Activated T-cell treated with anti-CD3 and anti-CD28 coated beads for 4 hours (primary cell): Measurements from ENCODE around the gene BCL2L13.
"Not testable (repeated sequence)": the region's sequence is repeated elsewhere in the genome, so short reads cannot be mapped to it uniquely, and the experiment has no call there.

Source experiments
- DNase-seq: peaks from one replicate; pipeline ENCODE4 v3.0.0-alpha.2; 2020

The BCL2L13 gene

DNA sequence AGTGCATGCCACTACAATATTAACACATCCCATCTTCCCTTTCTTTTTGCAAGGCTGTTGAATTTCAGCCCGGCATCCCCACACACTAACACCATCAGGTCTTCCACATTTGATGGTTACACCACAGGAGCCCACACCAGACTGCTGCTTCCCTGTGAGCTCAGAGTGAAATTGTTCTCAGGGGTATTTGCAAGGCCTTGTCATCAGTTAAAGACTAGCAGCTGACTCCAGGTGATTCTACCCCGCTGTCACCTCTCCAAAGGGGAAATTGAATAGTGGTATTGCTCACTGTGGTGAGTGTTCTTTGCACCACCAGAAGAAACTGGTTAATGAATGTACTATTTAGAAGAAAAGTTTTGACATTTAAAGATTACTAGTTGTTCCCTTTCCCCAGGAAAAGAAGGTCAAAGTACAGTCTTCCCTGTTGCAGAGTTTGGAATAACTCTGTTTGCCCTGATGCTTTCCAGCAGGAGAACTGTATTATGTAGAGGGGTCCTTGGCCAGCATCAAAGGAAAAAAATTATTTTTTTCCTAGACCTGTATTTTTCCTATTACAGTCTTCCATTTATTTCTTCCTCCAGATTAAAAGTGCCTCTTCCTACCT, 93.8 kb downstream of the BCL2L13 start:
- no peak for DNase-seq

DNA sequence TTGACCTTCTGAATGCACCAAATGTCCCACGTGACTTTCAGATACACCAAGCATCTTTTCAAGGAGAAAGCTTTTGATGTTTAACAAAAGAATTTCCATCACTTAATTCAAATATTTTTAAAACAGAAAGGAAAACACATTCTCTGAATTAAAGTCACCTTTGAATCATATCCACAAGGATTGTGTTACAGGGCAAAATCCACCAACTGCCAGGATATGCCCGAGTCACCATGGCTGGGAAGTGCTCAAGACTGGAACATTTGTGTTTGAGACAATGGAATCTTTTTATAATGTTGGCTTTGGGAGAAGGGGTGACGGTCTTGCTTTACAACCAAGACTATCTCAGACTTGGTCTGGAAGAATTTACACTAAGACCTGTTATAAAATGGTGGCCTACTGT, 94.9 kb downstream of the BCL2L13 start:
- DNase-seq, result no peak

DNA sequence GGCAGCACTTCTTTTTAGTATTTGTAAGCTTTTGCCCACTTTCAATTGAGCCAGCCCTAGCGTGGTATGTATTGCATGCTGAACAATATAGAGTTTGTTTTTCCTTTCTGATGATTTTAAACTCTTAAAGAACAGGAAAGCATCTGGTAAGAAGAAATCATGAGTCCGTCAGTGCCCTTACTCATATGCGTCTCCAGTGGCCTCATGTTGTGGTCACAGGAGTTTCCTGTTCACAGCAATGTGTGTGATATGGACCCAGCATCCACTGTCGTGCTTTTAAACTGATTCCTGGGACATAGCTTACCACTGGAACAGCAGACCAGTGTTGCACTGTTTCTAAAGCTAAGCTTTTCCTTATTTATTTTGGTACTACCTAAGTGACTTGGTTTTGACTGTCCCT, 95.6 kb downstream of the BCL2L13 start:
- no peak for DNase-seq

DNA sequence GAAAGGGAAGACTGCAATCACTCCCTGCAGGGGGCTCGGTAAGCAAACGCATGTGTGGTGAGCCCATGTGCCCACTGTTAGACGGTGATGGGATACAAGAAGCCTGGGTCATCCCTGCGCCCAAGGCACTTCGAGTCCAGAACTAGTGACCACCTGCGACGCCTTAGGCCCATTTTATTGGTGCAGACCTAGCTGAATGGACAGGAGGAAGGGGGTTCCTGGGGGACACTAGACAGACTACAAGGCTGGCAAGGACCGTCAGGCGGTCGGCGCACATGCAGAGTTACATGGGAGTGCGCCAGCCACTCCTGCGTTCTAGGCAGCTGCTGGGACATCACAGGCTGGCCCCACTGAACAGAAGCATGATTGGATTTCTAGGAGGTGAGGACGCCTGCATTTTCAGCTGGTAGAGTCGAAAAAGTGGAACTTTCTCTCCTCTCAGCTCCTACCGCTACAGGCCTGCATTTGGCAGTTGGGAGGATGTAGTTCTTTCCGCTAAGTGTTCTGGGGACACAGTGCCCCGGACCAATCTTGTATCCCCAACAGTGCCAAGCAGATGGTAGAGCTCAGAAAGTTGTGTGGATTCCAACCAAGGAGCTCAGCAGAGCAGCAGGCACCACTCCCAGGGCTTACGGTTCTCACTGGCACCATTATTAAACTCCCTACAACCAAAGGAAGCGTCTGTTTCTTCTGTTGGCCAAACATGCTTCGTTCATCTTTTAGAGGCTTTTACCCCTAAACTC, 100.0 kb downstream of the BCL2L13 start:
- DNase-seq, result no peak

DNA sequence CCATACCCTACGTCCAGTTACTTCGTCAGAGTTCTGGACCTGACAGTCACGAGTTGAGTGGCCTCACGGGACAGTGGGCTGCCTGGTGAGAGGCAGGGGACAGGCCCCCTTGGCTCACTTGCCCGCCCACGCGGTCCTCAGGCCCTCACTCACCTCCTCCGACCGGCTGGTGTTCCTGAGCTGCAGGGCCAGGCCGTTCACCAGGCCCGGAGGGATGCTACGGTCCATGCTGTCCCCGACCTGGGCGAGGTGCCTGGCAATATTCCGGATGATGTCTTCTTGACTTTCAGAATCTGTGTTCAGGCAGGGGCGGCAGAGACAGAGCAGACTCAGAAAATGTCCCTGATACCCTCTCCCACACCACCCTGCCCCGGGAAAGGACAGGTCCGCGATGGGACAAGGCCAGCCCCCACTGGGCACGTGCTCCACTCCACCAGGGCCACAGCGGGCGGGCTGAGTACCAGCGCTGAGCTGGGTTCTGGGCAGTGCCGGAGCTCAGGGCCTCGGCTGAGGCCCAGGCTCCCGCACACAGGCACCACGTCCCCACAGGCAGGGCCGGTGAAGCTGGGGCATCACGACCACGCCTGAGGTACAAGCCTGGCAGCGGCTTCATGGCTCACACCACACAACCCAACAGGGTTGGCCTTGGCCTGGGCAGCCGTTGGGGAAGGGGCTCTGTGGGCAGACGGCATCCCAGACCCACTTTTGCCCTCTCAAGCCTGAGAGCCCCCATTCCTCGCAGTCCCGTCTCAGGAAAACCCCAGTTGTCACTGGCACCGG, 100.8 kb downstream of the BCL2L13 start:
- DNase-seq, result no peak

DNA sequence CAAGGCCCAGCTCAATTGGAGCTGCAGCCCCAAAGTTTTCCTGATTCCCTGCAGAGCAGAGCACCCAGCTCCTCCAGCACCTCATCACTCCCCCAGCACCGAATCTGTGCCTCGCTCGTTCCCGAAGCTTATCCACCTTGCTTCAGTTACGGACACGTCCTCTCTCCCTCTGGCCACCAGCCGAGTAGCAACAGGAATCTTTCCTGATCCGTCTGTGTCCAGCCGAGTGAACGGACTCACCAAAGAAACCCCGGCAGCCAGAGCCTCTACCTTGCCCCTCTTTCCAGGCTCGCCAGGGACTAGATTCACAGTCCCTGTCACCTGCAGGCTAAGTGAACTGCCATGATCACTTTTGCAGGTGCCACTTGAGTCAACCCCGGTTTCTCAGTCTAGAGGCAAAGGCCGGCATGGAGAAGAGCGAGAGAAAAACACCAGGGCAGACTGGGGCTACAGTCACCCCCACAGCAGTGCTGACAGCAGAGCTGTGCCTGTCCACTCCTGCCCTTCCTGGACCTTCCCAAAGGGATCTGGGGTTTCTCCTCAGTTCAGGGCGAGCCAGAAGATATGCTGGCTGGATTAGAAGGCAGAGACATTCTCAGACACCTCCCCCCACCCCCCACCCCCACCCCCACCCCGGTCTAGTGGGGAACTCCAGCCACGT, 103.4 kb downstream of the BCL2L13 start:
- no peak for DNase-seq

DNA sequence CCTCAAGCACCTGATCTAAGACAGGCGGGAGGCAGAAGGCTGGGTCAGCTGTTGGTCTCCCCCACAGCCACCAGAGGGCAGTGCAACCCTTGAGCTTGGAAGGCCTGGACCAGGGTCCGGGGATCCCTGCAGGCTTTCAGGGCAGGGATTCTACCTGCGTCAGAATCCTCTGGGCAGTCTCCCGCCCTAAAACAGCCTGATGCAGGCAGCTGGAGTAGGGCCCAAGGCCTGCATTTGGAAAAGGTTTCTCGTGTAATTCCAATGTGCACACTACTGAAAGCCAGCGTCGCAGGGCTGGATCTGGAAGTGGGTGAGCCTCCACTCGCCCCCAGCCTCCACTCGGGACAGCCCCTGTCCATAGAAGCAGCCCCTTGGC, 104.0 kb downstream of the BCL2L13 start:
- DNase-seq, result peak; percentile 66

DNA sequence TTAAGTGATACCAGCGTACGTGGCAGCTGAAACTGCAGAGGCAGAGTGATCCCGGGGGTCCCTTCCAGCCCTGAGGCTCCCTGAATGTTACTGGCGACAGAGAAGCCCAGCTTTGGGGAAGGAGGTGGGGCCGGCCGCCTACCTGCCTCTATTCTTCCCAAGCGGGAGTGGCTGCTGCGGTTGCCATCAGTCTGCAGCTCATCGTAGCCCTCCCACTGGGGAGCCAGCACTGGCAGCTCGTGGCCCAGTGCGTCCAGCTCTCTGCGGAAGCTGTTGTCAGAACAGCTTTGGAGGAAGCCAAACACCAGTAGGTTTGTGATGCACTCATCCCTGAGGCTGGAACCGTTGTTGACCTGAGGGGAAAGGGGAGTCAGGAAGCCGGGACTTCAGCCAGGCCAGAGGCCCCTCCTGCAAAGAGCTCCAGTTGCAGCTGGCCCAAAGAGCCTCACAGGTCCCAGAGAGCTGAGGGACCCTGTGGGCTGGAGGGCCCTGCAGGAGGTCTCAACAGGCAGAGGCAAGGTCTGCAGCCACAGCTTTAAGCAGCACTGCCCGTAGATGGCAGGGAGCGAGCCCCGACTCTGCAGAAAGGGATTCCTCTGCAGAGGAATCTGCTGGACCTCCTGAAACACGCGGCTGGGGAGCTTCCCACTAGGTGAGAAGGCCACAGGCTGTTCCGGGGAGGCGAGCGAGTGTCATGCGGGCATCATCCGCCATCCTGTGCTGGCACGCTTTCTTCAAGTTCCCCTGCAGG, 105.3 kb downstream of the BCL2L13 start:
- no peak for DNase-seq

DNA sequence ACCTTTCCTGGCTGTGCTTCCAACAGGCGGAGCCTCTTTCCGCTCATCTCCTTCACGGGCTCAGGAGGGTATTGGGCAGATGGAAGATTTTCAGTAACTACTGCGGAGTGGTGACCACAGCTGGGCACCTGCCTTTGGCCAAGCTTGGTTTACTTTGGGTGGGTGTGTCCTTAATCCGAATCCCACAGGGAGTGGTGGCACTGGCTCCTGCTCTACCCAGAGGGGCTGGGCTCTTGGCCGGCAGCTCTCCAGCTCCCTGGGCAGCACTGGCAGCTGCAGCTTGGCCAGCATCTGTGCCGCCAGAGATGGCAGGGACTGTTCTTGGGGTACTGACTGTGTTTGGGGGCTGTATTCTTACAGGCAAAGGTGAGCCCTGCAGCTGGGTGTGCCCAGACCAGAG, 105.9 kb downstream of the BCL2L13 start:
- no peak for DNase-seq

DNA sequence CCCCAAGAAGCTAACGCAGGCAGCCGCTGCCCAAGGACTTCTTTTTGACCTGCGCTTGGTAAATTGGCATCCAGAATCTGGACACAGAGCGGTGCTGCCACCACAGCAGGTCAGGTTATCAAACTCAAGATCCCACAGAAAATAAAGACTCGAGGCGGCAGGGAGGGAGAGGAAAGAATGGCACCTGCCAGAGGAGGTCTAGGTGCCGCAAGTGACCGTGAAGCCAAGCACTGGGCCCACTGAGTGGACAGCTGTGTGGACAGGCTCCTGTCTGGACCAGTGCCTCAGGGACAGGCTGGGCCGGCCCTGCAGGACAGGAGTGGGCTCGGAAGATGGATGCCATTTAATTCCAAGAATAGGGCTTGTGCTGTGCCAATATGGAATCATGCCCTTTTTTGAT, 108.4 kb downstream of the BCL2L13 start:
- DNase-seq, result no peak

DNA sequence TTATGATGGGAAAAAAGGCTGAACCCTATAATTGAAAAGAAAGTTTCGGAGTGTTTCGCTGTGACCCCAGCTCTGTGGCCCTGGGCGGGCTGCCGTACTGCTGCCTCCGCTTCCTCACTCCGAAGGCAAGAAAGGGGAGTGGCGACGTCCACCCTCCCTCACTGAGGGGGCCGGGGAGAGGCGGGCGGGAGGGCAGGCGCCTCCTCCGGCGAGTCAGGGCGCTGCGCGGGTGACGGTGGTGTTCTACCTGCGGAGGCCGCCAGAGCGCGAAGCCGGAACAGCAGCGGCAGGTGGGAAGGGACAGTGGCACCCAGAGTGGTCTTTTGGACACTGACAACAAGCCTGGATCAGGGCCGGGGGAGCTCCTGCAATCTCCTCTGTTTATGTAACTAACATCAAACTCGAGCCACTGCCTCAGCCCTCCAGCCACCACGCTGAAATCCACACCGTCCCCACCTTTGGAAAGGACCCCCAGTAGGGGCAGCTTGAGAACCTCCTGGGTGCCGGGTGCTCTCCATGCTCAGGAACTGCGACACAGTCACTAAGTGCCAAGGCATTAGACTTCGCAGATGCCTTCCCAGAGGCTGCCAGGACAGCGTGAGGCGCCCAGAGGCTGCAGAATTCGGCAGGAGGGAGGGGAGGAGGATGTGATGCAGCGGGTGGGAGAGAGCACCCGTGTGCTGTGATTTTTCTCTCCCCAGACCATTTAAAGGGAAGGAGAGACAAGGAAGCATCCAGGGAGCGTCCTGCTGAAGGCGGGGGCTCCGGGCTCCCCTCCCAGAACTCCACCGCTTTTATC, 110.2 kb downstream of the BCL2L13 start:
- DNase-seq, result no peak

DNA sequence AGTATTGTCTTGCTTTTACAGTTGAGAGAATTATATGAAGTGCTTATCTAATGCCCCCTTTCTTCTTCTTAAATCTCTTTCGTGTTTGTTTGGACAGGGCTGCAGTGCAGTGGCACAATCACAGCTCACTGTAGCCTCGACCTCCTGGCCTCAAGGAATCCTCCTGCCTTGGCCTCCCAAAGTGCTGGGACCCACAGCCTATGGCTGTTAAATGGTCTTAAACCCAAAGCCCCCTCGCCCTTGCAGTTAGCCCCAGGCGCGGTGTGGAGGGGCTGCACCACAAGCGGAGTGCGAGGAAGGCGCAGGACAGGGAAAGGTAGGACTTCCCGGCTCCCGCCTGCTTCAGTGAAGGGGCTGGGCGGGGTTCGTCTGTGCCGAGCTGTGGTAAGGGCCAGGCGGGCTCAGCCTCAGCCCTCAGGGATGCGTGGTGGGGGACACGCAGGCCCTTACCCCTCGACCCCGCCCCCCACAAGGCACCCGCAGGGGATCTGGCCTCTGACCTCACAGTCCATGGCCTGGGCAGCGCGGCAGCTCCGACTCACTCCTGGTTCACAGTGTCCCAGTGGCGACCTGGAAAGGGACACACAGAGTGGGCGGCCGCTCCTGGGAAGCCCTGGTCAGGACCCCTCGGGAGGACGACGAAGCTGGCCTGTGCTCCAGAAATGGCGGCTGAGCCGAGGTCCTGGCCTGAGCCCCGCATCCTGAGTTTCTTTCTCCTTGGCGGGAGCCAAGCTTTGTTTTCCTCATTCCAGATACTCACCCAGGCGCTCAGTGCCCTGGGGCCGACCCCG, 111.2 kb downstream of the BCL2L13 start:
- DNase-seq, result no peak

DNA sequence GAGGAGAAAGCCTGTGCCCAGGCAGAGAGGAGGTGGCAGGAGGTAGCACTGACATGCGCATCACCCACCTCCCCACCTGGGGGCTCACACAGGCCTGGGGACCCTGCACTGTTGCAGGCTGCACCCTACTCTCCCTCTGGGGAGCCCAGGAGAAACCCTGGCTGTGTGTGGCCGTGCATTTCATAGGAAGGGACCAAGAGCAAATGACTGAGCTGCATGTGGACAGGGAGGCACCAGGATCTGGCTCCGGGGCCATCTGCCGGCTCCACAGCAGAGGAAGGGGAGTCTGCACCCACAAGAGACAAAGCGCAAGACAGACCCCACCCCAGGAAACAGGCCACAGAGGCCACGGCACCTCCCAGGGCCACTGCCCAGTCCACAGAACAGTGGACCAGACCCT, 113.0 kb downstream of the BCL2L13 start:
- no peak for DNase-seq

DNA sequence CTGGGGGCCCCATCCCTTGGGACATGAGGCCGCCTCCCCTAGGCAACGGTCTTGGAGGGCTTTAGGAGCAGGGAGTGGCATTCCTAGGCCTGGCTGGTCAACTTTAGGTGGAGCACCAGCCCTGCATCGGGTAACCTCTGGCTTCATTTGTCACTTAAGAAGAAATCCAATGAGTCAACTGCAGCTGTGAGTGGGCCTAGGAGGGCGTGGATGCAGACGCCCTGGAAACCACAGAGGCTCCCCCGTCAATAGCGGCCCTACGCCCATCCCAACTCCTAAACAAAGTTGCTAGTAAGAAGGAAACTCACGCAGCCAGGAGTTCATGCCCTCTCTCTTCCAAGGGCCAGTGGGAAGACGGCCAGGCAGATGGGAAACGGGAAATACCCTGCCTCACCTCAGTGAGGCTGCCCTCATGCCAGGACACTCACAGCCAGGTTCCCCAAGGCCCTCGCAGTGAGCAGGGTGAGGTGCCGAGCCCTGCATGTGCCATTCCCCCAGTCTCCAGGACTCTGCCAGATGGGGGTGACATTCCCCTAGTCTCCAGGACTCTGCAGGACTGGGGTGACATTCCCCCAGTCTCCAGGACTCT, 114.9 kb downstream of the BCL2L13 start:
- no peak for DNase-seq

DNA sequence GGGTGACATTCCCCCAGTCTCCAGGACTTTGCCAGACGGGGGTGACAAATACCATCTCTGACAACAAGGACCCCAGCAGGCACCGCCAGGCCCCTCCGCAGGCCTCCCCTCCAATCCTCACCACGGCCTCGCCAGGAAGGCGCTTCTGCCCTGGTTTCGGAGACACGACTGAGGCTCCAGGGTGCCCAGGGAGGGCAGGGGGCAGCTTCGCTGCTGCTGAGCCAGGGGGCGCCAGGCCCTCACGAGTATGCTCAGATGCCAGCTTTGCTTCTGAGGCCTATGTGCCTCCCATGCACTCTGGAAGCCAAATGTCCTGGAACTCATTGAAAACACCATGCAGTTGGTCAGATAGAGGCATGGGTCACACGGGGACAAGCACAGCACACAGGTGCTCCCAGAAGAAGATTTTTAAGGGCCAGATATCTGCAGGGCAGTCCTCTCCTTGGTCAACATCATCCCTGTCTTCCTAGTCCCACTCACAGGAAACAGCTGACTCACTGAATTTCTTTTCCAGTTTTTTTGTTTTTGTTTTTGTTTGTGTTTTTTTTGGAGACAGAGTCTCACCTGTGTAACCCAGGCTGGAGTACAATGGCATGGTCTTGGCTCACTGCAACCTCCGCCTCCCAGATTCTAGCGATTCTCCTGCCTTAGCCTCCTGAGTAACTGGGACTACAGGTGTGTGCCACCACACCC, 115.8 kb downstream of the BCL2L13 start:
- no peak for DNase-seq

DNA sequence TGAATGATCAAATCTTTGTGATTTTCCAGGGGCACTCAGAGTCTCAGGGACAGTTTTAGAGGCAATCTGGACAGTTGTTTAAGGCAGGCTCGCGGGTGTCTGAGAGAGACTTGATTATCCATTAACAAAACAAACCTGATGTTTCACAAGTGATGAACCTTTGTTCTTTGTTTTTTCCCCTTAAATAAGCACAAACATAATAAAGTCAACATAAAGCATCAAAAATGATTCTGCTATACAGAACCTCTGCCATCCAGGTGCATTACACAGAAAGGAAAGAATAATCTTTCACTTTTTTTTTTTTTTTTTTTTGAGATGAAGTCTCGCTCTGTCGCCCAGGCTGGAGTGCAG, 122.6 kb downstream of the BCL2L13 start:
- no peak for DNase-seq

DNA sequence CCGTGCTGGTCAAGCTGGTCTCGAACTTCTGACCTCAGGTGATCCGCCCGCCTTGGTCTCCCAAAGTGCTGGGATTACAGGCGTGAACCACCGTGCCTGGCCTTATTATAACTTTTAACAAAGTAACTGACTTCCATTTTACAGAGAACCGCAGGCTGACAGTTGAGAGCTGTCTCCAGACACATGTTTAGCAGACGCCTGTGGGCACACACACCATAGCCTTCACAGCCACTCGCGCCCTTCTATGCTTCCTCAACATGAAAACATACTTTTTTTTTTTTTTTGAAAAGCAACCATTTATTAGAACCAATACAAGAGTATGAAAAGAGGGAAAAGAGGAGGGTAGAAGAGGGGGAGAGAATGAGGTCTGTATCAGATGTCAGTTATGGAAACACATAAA, 124.9 kb downstream of the BCL2L13 start:
- DNase-seq, result not testable (repeated sequence)

DNA sequence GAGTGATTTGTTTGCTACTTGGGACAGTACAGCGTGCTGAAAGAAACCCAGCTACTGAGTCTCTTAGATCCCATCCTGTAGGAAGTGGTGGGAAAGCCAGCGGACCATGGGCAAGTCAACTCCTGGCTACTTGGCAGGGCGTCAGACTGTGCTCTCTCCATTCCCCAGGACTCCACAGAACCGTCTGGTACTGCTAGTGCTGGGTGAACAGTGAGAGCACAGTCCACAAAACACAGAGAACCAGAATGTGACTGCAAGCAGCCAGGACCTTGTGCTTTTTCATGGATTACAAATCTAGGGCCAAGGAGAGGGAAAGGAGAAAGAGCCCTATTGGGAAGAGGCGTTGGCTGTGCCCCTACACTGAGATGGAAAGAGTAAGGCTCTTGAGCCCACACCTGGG, 125.5 kb downstream of the BCL2L13 start:
- DNase-seq, result no peak

DNA sequence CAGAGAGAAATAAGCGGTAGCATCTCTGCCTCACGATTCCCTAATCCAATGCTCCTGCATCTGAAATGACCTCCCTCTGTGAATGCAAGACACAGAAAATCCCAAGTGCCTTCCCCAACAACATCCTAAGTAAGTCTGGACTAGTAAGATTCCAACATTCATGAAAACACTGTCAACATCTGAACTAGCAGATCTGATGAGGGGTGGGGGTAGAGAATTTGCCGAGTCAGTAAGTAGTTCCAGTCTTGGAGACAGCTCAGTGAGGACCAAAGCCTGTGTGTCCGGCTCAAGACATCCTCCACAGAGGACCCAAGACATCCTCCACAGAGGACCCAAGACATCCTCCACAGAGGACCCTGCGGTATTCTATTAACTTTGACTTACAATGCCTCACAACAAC, 126.3 kb downstream of the BCL2L13 start:
- not testable (repeated sequence) for DNase-seq
